Measurements from ENCODE around the gene FOXP1.

FOXP1 gene

GRCh38 chr3:70970171-70970570 lies 613.4 kb downstream of the FOXP1 start:
- no peak overlapping the region for H3K4me3 ChIP-seq (ENCODE audit: insufficient read depth, low read length, poor library complexity, severe bottlenecking)
- no peak overlapping the region for H3K4me2 ChIP-seq (ENCODE audit: low read depth, low read length, poor library complexity, severe bottlenecking)
- TF ChIP-seq EZH2phosphoT487 (conservative IDR thresholded peaks at IDR 0.05; ENCODE audit: low read length) (no peak), CTCF (IDR thresholded peaks at IDR 0.05; ENCODE audit: insufficient read depth, low read length, poor library complexity, severe bottlenecking) (no peak)

GRCh38 chr3:70963431-70964275 lies 619.9 kb downstream of the FOXP1 start:
- Histone ChIP-seq H3K9me2 (replicated peaks; ENCODE audit: insufficient read depth, low read length) (no peaks in the 10 kb centered on the region), H3K9me3 (ENCODE audit: insufficient read depth, low read length) (no peaks in the 10 kb centered on the region), H3F3A (ENCODE audit: insufficient read depth) (no peaks in the 10 kb centered on the region), H3K27ac (ENCODE audit: low read depth, low read length) (no peak overlapping the region), H4K20me1 (ENCODE audit: low read depth, low read length) (no peaks in the 10 kb centered on the region), H3K4me3 (ENCODE audit: insufficient read depth, low read length, poor library complexity, severe bottlenecking) (no peak overlapping the region), H3K36me3 (ENCODE audit: low read length) (peaks cover 3% of the 10 kb centered on the region; the same call in 1 of the 2 replicates), H3K9ac (ENCODE audit: low read length) (no peak overlapping the region), H3K79me2 (ENCODE audit: insufficient read depth, low read length) (no peaks in the 10 kb centered on the region), H3K4me2 (ENCODE audit: low read depth, low read length, poor library complexity, severe bottlenecking) (no peak overlapping the region), H3K27me3 (ENCODE audit: low read length) (no peaks in the 10 kb centered on the region), H2AFZ (ENCODE audit: low read depth, low read length, severe bottlenecking) (no peak overlapping the region)
- no peak for TF ChIP-seq EZH2phosphoT487 (conservative IDR thresholded peaks at IDR 0.05; ENCODE audit: low read length)
- no peak for TF ChIP-seq CTCF (IDR thresholded peaks at IDR 0.05; ENCODE audit: insufficient read depth, low read length, poor library complexity, severe bottlenecking)

More at GRCh38 chr3:70970171-70970570, 613.4 kb downstream of the FOXP1 start:
- no peaks in the 10 kb centered on the region; the same call in 1 of the 2 replicates for H3K36me3 ChIP-seq (ENCODE audit: low read length)
- no peaks in the 10 kb centered on the region for H3K27me3 ChIP-seq (ENCODE audit: low read length)
- no peaks in the 10 kb centered on the region for H3F3A ChIP-seq (ENCODE audit: insufficient read depth)
- no peak overlapping the region for H3K9ac ChIP-seq (ENCODE audit: low read length)
- no peak overlapping the region for H3K27ac ChIP-seq (ENCODE audit: low read depth, low read length)
- no peaks in the 10 kb centered on the region for H3K9me2 ChIP-seq (replicated peaks; ENCODE audit: insufficient read depth, low read length)
- no peaks in the 10 kb centered on the region for H3K79me2 ChIP-seq (ENCODE audit: insufficient read depth, low read length)
- H2AFZ ChIP-seq (ENCODE audit: low read depth, low read length, severe bottlenecking): no peak overlapping the region
- no peaks in the 10 kb centered on the region for H4K20me1 ChIP-seq (ENCODE audit: low read depth, low read length)
- H3K9me3 ChIP-seq (ENCODE audit: insufficient read depth, low read length): no peaks in the 10 kb centered on the region

GRCh38 chr3:70959506-70960291 lies 623.8 kb downstream of the FOXP1 start:
- no peak overlapping the region for H3K9ac ChIP-seq (ENCODE audit: low read length)
- no peaks in the 10 kb centered on the region for H3K9me2 ChIP-seq (replicated peaks; ENCODE audit: insufficient read depth, low read length)
- H3K27ac ChIP-seq (ENCODE audit: low read depth, low read length): no peak overlapping the region
- H3K79me2 ChIP-seq (ENCODE audit: insufficient read depth, low read length): no peaks in the 10 kb centered on the region
- H2AFZ ChIP-seq (ENCODE audit: low read depth, low read length, severe bottlenecking): no peak overlapping the region
- H3K9me3 ChIP-seq (ENCODE audit: insufficient read depth, low read length): no peaks in the 10 kb centered on the region
- no peak overlapping the region for H3K4me3 ChIP-seq (ENCODE audit: insufficient read depth, low read length, poor library complexity, severe bottlenecking)
- H3K36me3 ChIP-seq (ENCODE audit: low read length): peaks cover 7% of the 10 kb centered on the region; the same call in 1 of the 2 replicates
- H3K27me3 ChIP-seq (ENCODE audit: low read length): no peaks in the 10 kb centered on the region
- no peaks in the 10 kb centered on the region for H3F3A ChIP-seq (ENCODE audit: insufficient read depth)
- H4K20me1 ChIP-seq (ENCODE audit: low read depth, low read length): no peaks in the 10 kb centered on the region
- no peak overlapping the region for H3K4me2 ChIP-seq (ENCODE audit: low read depth, low read length, poor library complexity, severe bottlenecking)
- TF ChIP-seq CTCF (IDR thresholded peaks at IDR 0.05; ENCODE audit: insufficient read depth, low read length, poor library complexity, severe bottlenecking) (no peak), EZH2phosphoT487 (conservative IDR thresholded peaks at IDR 0.05; ENCODE audit: low read length) (no peak)

Measured in SU-DHL-6 (cell line).